ENCODE data around the gene FABP2.
"Not testable (repeated sequence)": the region's sequence is repeated elsewhere in the genome, so short reads cannot be mapped to it uniquely, and the experiment has no call there.

The FABP2 gene

GRCh38 chr4:119284876-119285780 is 36.8 kb downstream of the FABP2 start:
- Histone ChIP-seq H3K4me2 (ENCODE audit: low read length) (peak overlapping the region; percentile 19; the same call in 1 of the 2 replicates), H3K4me3 (ENCODE audit: low read length) (no peak overlapping the region), H3K79me2 (ENCODE audit: low read length) (no peaks in the 10 kb centered on the region), H3K27ac (ENCODE audit: low read length) (no peak overlapping the region), H3K27me3 (ENCODE audit: low read depth, low read length) (no peaks in the 10 kb centered on the region), H3K9ac (ENCODE audit: low read length) (no peak overlapping the region), H3K9me3 (ENCODE audit: insufficient read depth, low read length) (no peaks in the 10 kb centered on the region), H2AFZ (ENCODE audit: low read depth, low read length) (no peak overlapping the region), H4K20me1 (ENCODE audit: insufficient read depth, low read length) (no peaks in the 10 kb centered on the region), H3K36me3 (replicated peaks; ENCODE audit: low read depth, low read length) (no peaks in the 10 kb centered on the region), H3K4me1 (ENCODE audit: low read length) (peaks cover 4% of the 10 kb centered on the region; the same call in 1 of the 2 replicates)
- TF ChIP-seq CTCF (IDR thresholded peaks at IDR 0.05; ENCODE audit: low read depth, low read length) (no peak), EZH2phosphoT487 (IDR thresholded peaks at IDR 0.05; ENCODE audit: low read depth) (no peak)

DNA sequence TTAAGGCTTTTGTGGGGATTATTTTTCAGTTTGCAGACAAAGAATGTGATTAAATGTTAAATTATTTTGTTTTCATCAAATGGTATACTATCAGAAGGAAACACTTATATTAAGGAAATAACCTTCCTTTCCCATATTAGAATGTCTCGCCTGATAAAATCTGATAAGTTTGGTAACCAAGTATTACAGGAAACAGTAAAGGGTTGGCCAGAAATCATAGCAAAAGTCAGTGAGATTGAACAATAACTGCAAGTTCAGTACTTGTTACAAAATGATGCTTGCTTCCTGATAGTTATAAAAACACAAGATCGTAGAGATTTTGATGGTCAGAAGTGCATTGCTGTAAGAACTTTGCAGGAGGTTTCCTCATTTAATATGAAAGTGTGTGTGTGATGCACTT is 40.5 kb downstream of the FABP2 start:
- Histone ChIP-seq H3K4me2 (ENCODE audit: low read length) (no peak overlapping the region), H3K27ac (ENCODE audit: low read length) (no peak overlapping the region), H4K20me1 (ENCODE audit: insufficient read depth, low read length) (no peaks in the 10 kb centered on the region), H3K36me3 (replicated peaks; ENCODE audit: low read depth, low read length) (no peaks in the 10 kb centered on the region), H3K9ac (ENCODE audit: low read length) (no peak overlapping the region), H3K4me1 (ENCODE audit: low read length) (peaks cover 4% of the 10 kb centered on the region; the same call in 1 of the 2 replicates), H3K79me2 (ENCODE audit: low read length) (no peaks in the 10 kb centered on the region), H3K4me3 (ENCODE audit: low read length) (no peak overlapping the region), H3K9me3 (ENCODE audit: insufficient read depth, low read length) (no peaks in the 10 kb centered on the region), H3K27me3 (ENCODE audit: low read depth, low read length) (no peaks in the 10 kb centered on the region), H2AFZ (ENCODE audit: low read depth, low read length) (no peak overlapping the region)
- no peak for TF ChIP-seq CTCF (IDR thresholded peaks at IDR 0.05; ENCODE audit: low read depth, low read length)
- TF ChIP-seq EZH2phosphoT487 (IDR thresholded peaks at IDR 0.05; ENCODE audit: low read depth), result no peak

GRCh38 chr4:119279945-119280344 is 42.0 kb downstream of the FABP2 start:
- H3K4me2 ChIP-seq (ENCODE audit: low read length); H3K4me1 ChIP-seq (ENCODE audit: low read length); H3K36me3 ChIP-seq (replicated peaks; ENCODE audit: low read depth, low read length); H3K27me3 ChIP-seq (ENCODE audit: low read depth, low read length); H3K9ac ChIP-seq (ENCODE audit: low read length); H2AFZ ChIP-seq (ENCODE audit: low read depth, low read length); H4K20me1 ChIP-seq (ENCODE audit: insufficient read depth, low read length); H3K79me2 ChIP-seq (ENCODE audit: low read length); H3K4me3 ChIP-seq (ENCODE audit: low read length); H3K27ac ChIP-seq (ENCODE audit: low read length); H3K9me3 ChIP-seq (ENCODE audit: insufficient read depth, low read length): not testable (repeated sequence)

DNA sequence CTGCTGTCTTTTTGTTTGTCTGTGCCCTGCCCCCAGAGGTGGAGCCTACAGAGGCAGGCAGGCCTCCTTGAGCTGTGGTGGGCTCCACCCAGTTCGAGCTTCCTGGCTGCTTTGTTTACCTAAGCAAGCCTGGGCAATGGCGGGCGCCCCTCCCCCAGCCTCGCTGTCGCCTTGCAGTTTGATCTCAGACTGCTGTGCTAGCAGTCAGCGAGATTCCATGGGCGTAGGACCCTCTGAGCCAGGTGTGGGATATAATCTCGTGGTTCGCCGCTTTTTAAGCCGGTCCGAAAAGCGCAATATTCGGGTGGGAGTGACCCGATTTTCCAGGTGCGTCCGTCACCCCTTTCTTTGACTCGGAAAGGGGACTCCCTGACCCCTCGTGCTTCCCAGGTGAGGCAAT is 42.4 kb downstream of the FABP2 start:
- not testable (repeated sequence) for H3K4me3 ChIP-seq (ENCODE audit: low read length); H3K36me3 ChIP-seq (replicated peaks; ENCODE audit: low read depth, low read length); H4K20me1 ChIP-seq (ENCODE audit: insufficient read depth, low read length); H3K4me1 ChIP-seq (ENCODE audit: low read length); H3K9me3 ChIP-seq (ENCODE audit: insufficient read depth, low read length); H3K4me2 ChIP-seq (ENCODE audit: low read length); H3K9ac ChIP-seq (ENCODE audit: low read length); H3K27ac ChIP-seq (ENCODE audit: low read length); H3K79me2 ChIP-seq (ENCODE audit: low read length); H2AFZ ChIP-seq (ENCODE audit: low read depth, low read length); H3K27me3 ChIP-seq (ENCODE audit: low read depth, low read length)

- Histone ChIP-seq H3K4me3 (ENCODE audit: low read length) (no peak overlapping the region), H3K4me2 (ENCODE audit: low read length) (no peak overlapping the region), H3K27me3 (ENCODE audit: low read depth, low read length) (no peaks in the 10 kb centered on the region), H3K27ac (ENCODE audit: low read length) (no peak overlapping the region), H3K4me1 (ENCODE audit: low read length) (no peaks in the 10 kb centered on the region), H3K79me2 (ENCODE audit: low read length) (no peaks in the 10 kb centered on the region), H3K36me3 (replicated peaks; ENCODE audit: low read depth, low read length) (peaks cover 4% of the 10 kb centered on the region), H3K9me3 (ENCODE audit: insufficient read depth, low read length) (no peaks in the 10 kb centered on the region), H2AFZ (ENCODE audit: low read depth, low read length) (no peak overlapping the region), H3K9ac (ENCODE audit: low read length) (no peak overlapping the region), H4K20me1 (ENCODE audit: insufficient read depth, low read length) (no peaks in the 10 kb centered on the region)
- TF ChIP-seq EZH2phosphoT487 (IDR thresholded peaks at IDR 0.05; ENCODE audit: low read depth), result no peak
- no peak for TF ChIP-seq CTCF (IDR thresholded peaks at IDR 0.05; ENCODE audit: low read depth, low read length)
These were observed 50.4 kb downstream of the FABP2 start for GRCh38 chr4:119271361-119272085.

Data from OCI-LY3 (cell line).